T-helper 1 cell treated with Interleukin-12 subunit alpha and Interleukin-12 subunit beta and Interleukin-4 antibody, amounts not matched to agents 30 ng/mL and 1 ng/mL, for 36 hours (primary cell): ENCODE data around the gene IGFBPL1. TPM values are rescaled to one million over a fixed set of nuclear protein-coding genes. Genes with fewer than 3 reads are reported as not detected.

Experiments
- intact Hi-C: fragments of 100-400 bp; cut with micrococcal nuclease; formaldehyde crosslinking; loops from one replicate; pipeline ENCODE4 v1.15.1; 2024
- total RNA-seq: library from RNA; stranded (reverse); gene quantifications from 2 replicates; pipeline ENCODE4 v1.2.3, GENCODE V29; 2022

The IGFBPL1 gene
- total RNA-seq, 1 donor from 2014 or later: not detected

DNA sequence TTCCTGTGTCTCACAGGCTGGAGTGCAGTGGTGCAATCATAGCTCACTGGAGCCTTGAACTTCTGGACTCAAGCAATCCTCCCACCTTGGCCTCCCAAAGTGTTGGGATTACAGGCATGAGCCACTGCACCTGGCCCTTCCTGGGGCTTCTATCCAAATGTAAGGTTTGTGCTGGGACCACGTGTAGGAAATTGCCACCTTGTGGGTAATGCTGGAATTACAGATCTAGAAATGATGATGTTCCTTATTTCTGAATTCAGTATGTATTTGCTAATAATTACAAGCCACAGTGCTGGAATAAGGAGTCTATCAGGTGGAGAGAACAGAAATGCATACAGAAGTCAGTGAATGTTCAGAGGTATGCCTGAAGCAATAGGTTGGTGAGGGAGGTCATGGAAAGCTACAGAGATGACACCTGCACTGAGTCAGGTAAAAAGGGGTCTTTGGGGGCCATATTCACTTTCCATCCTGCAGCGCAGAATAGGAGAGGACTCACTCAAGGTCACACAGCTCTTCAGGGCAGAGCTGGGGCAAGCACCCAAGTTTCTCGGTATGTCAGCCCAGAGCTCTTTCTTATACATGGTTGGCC, 8.8 kb upstream of the IGFBPL1 start:
- intact Hi-C loops: loop anchor here (1.0 kb wide), 2 partner anchors 62 to 520 kb away; no protein-coding TSS in a partner anchor

DNA sequence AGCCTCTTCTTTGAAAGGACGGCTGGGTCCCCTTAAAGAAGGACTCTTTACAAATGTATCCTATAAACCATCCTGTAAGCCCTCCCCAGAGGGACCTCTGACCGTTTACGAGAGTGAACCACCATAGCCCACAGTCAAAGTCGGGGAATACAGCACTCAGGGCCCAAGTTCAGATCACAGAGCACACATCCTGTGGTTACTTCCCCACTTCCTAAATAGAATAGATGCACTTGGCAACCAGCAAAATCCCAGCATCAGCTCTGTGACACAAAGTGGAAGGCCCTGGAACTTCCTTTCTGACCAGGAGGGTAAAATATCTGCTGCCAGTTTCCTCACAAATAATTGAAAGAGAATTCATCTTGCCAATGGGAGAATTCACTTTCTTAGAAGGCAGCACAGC, 6.9 kb upstream of the IGFBPL1 start:
- intact Hi-C loops: no loop called here

DNA sequence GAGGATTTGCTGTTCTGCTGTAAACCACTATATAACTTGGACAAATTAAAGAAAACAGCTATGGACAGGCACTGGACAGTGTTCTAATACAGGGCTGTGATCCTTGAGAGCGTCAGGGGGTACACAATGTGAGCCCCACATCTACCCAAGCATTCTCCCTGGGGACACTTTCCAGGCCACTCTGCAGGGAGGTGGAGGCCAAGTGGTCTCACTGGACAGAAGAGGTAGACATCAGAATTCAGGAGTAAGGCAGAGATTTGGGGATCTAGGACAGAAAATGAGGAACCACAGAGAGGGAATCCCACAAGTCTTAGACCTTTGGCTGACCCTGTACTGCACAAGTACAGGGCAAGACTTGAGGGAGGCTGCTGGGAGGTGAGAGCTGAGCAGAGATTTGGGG, 3.8 kb upstream of the IGFBPL1 start:
- intact Hi-C loops: no loop called here

DNA sequence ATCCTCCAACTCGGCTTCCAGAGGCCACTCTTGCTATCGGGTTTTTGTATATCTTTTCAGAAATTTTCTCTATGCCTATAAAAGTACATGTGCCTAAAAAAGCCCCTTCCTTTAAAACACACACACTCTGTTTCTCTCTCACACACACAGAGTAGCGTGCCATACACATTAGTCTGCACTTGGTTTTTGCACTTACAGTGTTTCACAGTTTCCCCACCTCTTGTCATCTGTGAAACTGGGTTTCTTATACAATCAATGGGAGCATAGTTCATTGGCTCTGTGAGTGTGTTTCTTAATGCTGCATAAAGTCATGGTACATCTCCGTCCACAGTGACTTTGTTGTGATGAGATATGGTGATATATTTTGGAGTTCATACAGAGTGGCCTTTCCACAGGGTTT, 664 bp upstream of the IGFBPL1 start:
- intact Hi-C loops: loop anchor here (1.0 kb wide), 1 partner anchor 12 kb away; no protein-coding TSS in a partner anchor

DNA sequence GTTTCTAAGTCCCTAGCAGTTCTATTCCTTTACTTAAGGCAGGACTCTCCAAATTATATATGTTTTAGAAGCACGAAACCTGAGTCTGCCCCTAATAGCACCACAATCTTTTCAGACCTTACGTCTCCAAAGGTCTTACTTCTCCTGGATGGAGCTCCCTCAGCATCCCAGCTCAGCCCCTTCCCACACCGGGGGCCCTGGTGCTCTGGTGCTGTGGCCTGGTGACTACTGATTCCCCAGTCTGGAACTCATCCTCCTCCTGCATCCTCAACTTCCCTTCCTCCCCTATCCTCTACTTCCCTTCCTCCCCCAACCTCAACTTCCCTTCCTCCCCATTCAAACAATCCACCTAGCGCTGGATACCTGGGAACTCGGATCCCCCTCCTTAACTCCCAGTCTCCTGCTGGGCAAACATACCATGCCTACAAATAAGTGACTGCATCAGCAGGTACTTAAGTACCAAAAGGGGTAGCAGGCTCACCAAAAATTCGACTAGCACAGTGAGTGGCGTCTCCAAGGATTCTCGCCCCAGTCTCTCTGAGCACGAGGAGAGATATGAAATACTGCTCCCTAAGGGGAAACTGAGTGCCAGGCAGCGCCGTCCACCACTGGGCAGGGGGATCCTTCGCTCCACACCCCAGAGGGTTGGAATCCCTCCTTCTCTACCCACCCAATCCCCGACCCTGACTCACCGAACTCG, 831 bp downstream of the IGFBPL1 start:
- intact Hi-C loops: no loop called here

DNA sequence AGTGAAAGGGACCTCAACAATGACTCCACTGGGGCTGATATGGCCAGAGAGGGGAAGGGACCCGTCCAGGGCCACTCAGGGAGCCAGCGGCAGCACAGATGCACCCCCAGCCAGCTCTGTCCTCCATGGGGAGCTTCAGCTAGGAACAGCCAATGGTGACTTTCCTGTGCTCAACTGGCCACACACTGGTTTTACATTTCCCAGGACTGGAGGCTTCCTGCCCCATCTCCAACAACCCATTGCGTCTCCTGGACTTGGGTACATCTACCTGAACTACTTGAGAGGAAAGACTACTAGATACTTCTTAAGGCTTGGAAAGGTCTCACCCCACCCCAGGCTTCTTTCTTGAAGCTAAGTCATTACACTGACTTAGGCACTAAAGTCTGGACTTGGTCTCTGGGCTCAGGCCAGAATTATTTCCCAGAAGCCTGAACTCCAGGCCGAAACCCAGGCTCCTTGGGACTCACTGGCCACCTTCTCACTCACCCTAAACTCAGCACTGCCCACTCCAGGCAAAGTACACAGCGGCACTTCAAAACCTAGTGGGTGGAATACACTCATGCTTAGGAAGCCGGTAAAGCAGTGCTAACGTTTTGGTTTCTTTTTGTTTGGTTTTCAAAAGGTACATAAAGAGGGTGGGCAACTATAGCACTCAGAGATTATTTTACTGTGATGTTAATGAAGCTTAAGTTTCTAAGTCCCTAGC, 1.5 kb downstream of the IGFBPL1 start:
- intact Hi-C loops: no loop called here

DNA sequence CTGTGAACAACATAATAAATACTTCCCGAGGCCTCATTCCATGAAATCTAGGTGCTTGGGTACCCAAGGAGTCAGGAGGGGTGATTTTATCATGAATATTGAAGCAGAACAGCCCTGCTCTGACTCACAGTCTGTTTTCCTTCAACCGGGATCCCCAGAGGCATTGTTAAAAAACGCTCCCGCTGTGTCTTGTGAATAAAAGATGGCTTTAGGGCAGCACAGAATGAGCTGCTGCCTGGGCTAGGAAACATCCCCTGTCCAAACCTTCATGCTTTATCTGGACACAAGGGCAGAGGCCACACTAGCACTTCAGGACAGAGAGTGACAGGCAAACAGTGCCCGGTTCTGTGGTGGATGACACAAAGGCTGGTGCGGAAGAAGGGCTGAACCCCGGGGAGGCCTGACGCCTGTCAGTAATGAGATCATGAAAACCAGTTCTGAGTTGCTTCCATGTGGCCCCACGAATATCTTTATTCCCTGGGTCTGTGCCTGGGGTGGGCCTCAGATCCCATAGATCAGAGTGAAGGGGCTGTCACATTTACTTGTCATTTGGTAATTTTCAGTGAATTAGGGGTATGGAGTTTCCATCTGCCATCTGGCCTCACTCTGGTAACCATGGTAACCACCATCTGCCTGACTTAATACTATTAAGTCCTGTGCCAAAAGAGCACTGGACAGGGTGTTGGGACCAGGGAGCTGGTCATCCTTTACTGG, 2.6 kb downstream of the IGFBPL1 start:
- intact Hi-C loops: no loop called here

DNA sequence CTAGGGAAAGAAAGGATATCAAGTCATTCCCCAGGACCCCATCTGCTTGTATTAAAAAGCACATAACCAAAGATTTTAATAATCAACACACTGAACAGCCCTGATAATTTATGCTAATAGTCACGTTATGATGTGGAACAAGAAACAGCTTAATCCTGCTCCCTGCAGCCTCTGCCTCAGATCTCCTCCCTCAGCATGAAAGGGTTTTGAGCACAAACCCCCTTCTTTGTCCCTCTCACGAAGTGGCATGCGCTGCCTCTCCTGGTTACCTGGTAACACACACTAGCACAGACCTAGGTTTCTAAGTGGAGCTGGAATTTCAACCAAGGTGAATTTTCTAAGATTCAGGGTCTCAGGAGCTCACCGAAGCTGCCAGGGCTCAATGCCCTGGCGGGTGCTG, 5.1 kb downstream of the IGFBPL1 start:
- intact Hi-C loops: no loop called here

DNA sequence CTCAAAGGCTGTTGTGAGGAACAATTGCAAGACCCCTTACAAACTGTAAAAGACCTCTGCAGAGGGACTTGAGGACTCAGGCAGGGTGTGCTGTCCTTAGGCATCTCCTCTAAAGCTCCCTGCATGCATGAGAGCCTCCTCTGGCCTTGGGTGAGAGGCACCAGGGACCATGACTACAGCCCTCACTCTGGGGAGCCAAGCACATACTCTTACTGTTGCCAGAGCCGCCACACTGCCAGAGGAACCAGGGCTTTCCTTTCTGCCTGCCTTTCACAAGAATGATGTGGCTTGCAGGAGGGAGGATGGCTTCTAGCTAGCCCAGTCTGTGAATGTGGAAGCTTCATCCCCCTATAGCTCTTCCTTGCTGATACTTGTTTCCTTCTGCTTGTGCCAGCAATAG, 5.9 kb downstream of the IGFBPL1 start:
- intact Hi-C loops: no loop called here

DNA sequence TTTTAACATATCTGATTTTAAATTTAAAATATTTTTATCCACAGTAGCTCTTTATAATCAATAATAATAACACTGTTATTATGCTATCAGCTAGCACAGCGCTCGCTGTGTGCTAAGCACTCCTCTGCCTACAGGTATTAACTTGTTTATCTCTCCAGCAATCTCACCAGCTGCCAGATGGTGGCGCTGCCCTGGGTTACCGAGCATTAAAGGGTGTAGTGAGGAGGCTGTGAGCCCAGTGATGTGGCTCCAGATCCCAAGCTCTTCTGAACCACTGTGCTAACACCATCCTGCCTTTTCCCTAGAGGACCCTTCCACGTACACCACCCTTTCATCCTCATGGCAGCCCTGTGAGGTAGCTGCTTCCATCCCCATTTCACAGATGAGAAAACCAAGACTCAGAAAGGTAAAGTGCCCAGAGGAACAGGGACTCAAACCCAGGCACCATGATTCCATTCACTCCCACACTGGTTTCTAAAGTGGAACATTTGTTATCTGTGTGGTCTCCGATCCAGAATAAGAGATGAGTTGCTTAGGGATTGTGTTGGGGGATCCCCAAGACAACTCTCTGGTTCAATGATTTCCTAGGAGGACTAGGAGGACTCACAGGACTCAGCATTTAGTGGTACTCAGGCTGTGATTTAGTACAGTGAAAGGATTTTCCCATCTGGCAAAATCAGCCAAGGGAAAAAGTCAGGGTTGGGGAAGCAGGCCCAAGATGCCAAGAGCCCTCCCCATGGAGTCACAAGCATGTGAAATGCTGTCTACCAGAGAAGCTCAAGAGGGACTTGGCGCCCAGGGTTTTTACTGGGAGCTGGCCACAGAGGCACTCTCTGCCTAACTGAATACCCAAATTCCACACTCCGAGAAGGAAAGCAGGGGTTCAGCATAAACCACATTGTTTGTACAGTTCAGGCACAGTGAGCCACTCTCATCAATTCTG, 7.0 kb downstream of the IGFBPL1 start:
- intact Hi-C loops: loop anchor here (1.0 kb wide), 1 partner anchor 159 kb away; no protein-coding TSS in a partner anchor

DNA sequence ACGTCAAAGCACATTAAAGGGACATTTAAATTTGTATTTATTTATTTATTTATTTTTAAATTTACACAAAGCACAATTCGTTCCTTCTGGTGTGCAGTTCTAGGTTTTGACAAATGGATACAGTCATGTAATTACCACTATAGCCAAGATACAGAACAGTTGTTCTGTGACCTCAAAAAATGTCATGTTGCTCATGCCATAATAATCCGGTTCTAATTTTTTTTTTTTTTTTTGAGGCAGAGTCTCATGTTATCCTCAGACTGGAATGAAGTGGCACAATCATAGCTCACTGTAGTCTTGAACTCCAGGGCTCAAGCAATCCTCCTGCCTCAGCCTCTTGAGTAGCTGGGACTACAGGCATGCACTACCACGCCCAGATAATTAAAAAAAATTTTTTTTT, 7.8 kb downstream of the IGFBPL1 start:
- intact Hi-C loops: no loop called here

DNA sequence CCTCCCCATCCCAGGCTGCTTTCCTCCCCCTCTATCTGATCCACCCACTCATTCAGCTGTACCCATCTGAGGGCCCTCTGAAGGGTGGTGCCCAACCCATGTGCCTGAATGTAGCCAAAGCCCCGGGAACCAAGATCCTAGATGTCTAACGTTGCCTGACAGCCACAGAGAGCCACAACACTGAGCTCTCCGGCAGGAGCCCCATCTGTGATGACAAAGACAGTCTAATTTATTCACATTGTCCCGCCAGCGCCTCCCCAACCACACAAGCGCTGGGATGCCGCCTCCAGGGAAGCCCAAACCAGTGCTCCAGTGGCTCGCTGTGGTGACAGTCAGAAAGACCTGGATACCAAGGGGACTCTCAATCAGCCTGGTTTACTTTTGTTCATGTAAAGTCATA, 8.4 kb downstream of the IGFBPL1 start:
- intact Hi-C loops: no loop called here

DNA sequence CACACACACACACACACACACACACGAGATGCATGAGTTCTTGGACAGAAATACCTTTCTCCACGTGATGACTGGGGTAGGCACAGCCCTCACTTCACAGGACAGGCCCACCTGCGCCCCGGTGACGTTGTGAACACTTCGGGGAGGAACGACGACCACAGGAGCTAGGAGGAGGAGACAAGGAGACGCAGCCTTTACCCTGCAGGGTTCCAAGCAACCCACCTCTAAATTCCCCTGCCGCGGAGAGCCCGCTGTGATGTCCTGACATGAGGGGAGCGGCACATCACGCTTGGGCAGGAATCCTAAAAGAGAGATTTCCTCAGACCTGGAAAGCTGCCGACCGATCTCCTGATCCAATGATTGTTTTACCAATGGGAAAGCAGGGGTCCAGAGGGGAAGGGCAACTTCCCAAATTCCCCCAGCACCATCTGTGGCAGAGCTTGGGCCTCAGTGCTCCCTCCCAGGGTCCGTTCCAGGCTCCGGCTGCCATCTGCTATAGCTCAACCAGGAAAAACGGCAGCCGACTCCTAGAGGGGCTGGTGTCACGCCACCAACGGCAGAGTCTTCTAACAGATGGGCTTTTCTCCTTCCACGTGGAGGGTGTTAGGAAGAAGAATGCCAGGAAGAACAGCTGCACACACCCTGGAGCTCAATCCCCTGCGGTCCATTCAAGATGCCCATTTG, 10.1 kb downstream of the IGFBPL1 start:
- intact Hi-C loops: no loop called here

DNA sequence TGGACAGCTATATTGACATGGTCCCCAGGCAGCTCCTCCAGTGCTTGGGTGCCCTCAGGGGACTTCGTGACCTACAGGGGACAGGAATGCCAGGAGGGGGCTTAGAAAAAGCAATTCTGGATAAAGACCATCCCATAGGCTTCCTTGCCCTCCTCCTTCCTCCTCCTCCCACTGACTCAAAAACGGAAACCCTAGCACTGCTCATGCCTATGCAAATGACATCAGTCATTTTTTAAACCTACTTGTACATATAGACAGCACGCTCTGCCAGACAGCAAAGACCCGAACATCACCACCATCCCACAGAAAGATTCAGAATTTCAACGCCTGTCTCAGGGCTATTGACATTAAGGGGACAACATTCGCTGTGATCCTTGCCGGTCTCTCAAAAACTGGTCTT, 11.0 kb downstream of the IGFBPL1 start:
- intact Hi-C loops: loop anchor here (1.0 kb wide), 1 partner anchor 12 kb away; no protein-coding TSS in a partner anchor

DNA sequence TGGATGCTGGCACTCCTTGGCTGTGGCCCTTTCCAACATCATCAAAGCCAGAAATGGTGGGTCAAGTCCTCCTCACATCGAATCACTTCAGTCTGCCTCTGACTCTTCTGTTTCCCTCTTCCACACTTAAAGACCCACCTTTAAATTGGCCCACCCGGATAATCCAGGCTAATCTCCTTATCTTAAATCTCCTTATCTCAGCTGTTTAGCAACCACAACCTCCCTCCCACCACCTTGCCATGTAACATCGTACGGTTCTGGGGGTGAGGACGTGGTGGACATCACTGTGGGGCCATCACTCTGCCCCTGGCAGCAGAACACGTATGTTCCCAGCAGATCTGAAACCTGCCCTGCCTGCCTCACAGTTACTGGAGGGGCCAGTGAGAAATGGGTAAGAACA, 11.5 kb downstream of the IGFBPL1 start:
- intact Hi-C loops: loop anchor here (1.0 kb wide), 1 partner anchor 13 kb away; no protein-coding TSS in a partner anchor

DNA sequence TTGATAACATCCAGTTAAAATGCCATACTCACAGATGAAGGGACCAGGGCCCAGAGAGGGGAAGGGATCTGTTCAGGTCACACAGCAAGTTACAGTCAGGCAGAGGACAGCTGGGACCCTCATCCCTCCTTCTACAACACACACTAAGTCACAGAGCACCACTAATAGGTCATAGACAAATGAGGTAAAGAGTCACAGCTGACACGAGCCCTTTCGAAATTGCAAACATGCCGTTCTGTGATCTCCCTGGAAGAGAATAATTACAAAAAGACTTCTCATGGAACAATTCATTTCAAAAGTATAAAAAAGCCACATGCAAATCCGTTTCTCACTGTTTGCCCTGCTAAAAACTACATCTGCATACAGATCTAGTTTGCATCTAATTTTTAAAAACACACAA, 15.5 kb downstream of the IGFBPL1 start:
- intact Hi-C loops: no loop called here

DNA sequence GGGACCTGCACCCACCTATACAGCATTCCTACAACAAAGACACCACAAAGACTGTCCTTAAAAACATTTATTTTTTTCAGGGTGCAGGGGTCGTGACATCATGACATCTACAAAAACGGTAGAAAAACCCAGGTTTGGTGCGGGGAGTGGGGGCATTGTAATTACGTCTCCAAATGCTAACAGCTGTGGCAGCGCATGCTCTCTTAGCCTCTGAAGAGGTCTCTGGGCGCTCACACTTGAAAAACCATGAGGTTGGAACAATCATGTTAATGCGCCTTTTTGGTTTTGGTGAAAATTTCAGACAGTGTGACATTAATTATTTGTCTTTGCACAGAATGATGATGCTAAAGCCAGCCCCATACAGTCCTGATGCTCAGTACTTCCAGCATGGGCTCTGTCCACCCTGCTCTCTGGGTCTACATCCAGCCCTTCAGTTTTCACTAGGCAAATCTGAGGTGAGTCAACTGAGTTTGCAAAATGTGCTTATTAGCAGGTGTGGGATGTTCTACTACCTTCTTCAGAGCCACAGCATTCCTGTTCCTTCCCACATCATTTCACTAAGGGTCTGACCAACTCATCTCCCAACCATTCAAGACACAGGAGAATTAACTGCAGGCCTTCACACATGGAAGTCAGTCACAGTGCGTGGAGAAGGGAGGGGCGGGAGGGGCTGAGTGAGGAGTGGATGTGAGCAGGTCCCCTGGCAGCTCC, 17.6 kb downstream of the IGFBPL1 start:
- intact Hi-C loops: no loop called here

DNA sequence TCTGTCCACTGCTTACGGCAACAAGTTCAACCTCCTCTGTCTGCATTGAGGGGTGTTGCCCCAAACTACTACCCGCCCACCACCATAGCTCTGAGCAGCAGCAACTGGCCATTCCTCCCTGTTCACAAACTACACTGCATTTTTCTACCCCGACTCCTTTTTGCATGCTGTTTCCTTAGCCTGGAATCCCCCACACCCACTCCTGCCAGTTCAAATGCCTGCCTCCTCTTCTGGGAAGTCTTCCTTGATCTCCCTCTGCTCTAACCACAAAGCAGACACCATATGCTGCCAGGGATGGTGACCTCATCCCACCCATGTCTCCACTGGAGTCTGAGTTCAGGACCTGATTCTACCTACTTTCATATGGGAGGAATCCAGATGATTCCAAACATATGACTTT, 18.5 kb downstream of the IGFBPL1 start:
- intact Hi-C loops: no loop called here

DNA sequence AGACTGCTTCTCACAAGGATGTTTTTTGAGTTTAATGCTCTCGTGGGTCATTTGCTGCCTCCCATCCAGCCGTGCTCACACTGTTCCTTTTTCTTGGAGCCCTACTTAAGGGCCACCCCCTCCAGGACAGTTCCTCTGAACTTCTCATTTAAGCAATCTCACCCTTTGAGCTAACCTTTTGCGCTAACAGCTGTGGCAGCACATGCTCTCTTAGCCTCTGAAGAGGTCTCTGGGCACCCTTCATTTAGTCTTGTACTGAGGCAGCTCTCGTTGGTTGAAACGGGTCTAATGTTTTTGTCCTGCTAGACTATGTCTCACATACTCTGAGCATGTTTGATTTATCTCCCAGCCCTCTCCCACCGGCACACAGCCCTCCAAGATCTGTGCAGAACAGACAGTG, 19.9 kb downstream of the IGFBPL1 start:
- intact Hi-C loops: no loop called here
